Colon (tissue), 2 donors: Measurements from ENCODE around the gene FGGY.
"Not testable (repeated sequence)": the region's sequence is repeated elsewhere in the genome, so short reads cannot be mapped to it uniquely, and the experiment has no call there.

Experiments used
- FAIRE-seq: peaks from 2 replicates; lab custom pipeline; 2012; peaks lifted over from hg19 to GRCh38; lab: Jason Lieb, UNC
- donor health status: control.
- donor health status: control.

FGGY gene

GRCh38 chr1:59444520-59444919 lies 147.6 kb downstream of the FGGY start:
- FAIRE-seq: no peak

- FAIRE-seq: no peak
Measured at GRCh38 chr1:59445040-59445439, 148.1 kb downstream of the FGGY start.

- no peak for FAIRE-seq
Measured at GRCh38 chr1:59446257-59446901, 149.5 kb downstream of the FGGY start.

- no peak for FAIRE-seq
Measured at GRCh38 chr1:59452026-59452425, 155.1 kb downstream of the FGGY start.

- no peak for FAIRE-seq
Measured at GRCh38 chr1:59452559-59452958, 155.7 kb downstream of the FGGY start.

GRCh38 chr1:59453297-59453968 lies 156.5 kb downstream of the FGGY start:
- no peak for FAIRE-seq

- no peak for FAIRE-seq
Measured at GRCh38 chr1:59455206-59455605, 158.3 kb downstream of the FGGY start.

- no peak for FAIRE-seq
Measured at GRCh38 chr1:59457786-59458185, 160.9 kb downstream of the FGGY start.

- no peak for FAIRE-seq
Measured at GRCh38 chr1:59458884-59459283, 162.0 kb downstream of the FGGY start.

- FAIRE-seq: not testable (repeated sequence)
Measured at GRCh38 chr1:59462942-59463341, 166.0 kb downstream of the FGGY start.

GRCh38 chr1:59465478-59465877 lies 168.6 kb downstream of the FGGY start:
- not testable (repeated sequence) for FAIRE-seq

GRCh38 chr1:59468828-59469428 lies 172.0 kb downstream of the FGGY start:
- FAIRE-seq: no peak

- not testable (repeated sequence) for FAIRE-seq
Measured at GRCh38 chr1:59471991-59472570, 175.2 kb downstream of the FGGY start.

- FAIRE-seq: no peak
Measured at GRCh38 chr1:59473831-59474230, 176.9 kb downstream of the FGGY start.

GRCh38 chr1:59474496-59474895 lies 177.6 kb downstream of the FGGY start:
- no peak for FAIRE-seq

- FAIRE-seq: no peak
Measured at GRCh38 chr1:59475737-59476136, 178.8 kb downstream of the FGGY start.

- no peak for FAIRE-seq
Measured at GRCh38 chr1:59477286-59477685, 180.4 kb downstream of the FGGY start.

- FAIRE-seq: no peak
Measured at GRCh38 chr1:59477867-59478266, 181.0 kb downstream of the FGGY start.

- no peak for FAIRE-seq
Measured at GRCh38 chr1:59478822-59479221, 181.9 kb downstream of the FGGY start.

- no peak for FAIRE-seq
Measured at GRCh38 chr1:59480188-59480888, 183.4 kb downstream of the FGGY start.

GRCh38 chr1:59481881-59482505 lies 185.1 kb downstream of the FGGY start:
- no peak for FAIRE-seq

GRCh38 chr1:59482986-59483385 lies 186.1 kb downstream of the FGGY start:
- no peak for FAIRE-seq
